Naive thymus-derived CD4-positive, alpha-beta T cell (primary cell): ENCODE results near the gene LPP. TPM values are rescaled to one million over a fixed set of nuclear protein-coding genes. Genes with fewer than 3 reads are reported as not detected.

Source experiments
- ATAC-seq: fragments of 150-1000 bp; cut with Tn5 transposase; 2 replicates; pipeline ENCODE4 v1.10.0; 2021; ENCODE audit warnings: mild to moderate bottlenecking, moderate library complexity
- CTCF ChIA-PET: fragments of 350-600 bp; sonication (Branson Sonifier 250); formaldehyde crosslinking; loops from one replicate; lab custom pipeline; 2021; ENCODE audit warnings: antibody characterized with exemption; lab: Charles Lee
- POLR2A ChIA-PET: fragments of 350-600 bp; sonication (Branson Sonifier 250); formaldehyde crosslinking; loops from one replicate; lab custom pipeline; 2021; ENCODE audit warnings: antibody characterized with exemption, inconsistent platforms; lab: Charles Lee
- DNase-seq, 9 donors: peaks; one replicate each; pipeline versions ENCODE4 v3.0.0 to v3.0.0-alpha.2; 2020 to 2022; ENCODE audit warnings: mixed read lengths in 1 of 9
- H3K27ac ChIP-seq: one replicate; pipeline ENCODE4 v1.7.0; 2013; ENCODE audit warnings: mild to moderate bottlenecking, low read depth, low read length, moderate library complexity
- H3K27me3 ChIP-seq, 2 donors: one replicate each; pipeline ENCODE4 v1.7.0; 2013; ENCODE audit warnings: low read length in 2 of 2, mild to moderate bottlenecking in 2 of 2, moderate library complexity in 2 of 2; ENCODE audit not compliant: control insufficient read depth in 2 of 2, insufficient read depth in 2 of 2
- H3K36me3 ChIP-seq, 3 experiments: 1 replicate in 2 of 3; 2 replicates in 1 of 3; pipeline ENCODE4 v1.7.0; 2013; ENCODE audit warnings: low read length in 3 of 3, mild to moderate bottlenecking in 3 of 3, moderate library complexity in 1 of 3; ENCODE audit not compliant: insufficient read depth in 3 of 3, control insufficient read depth in 2 of 3
- H3K4me1 ChIP-seq, 2 donors: one replicate each; pipeline ENCODE4 v1.7.0; 2013; ENCODE audit warnings: low read length in 2 of 2, mild to moderate bottlenecking in 2 of 2, moderate library complexity in 1 of 2; ENCODE audit not compliant: control insufficient read depth in 2 of 2, insufficient read depth in 2 of 2
- H3K4me3 ChIP-seq: 2 replicates; pipeline ENCODE4 v1.7.0; 2013; ENCODE audit warnings: mild to moderate bottlenecking, low read length
- H3K9me3 ChIP-seq, 3 experiments: 1 replicate in 2 of 3; 2 replicates in 1 of 3; pipeline ENCODE4 v1.7.0; 2013; ENCODE audit warnings: low read length in 3 of 3; ENCODE audit not compliant: control insufficient read depth in 2 of 3
- H3K27ac Mint-ChIP-seq, 9 donors: one replicate each; pipeline ENCODE4 v1.8.0; 2020 to 2022; ENCODE audit warnings: mixed read lengths in 9 of 9, mild to moderate bottlenecking in 8 of 9, moderate library complexity in 5 of 9, inconsistent platforms in 2 of 9
- H3K27me3 Mint-ChIP-seq, 5 donors: one replicate each; pipeline ENCODE4 v1.8.0; 2021 to 2022; ENCODE audit warnings: mixed read lengths in 5 of 5, mild to moderate bottlenecking in 1 of 5
- H3K36me3 Mint-ChIP-seq, 5 donors: one replicate each; pipeline ENCODE4 v1.8.0; 2020 to 2022; ENCODE audit warnings: mixed read lengths in 5 of 5, mild to moderate bottlenecking in 3 of 5, inconsistent platforms in 1 of 5
- H3K4me1 Mint-ChIP-seq, 7 donors: one replicate each; pipeline ENCODE4 v1.8.0; 2020 to 2022; ENCODE audit warnings: mixed read lengths in 7 of 7, mild to moderate bottlenecking in 3 of 7, inconsistent platforms in 1 of 7
- H3K4me3 Mint-ChIP-seq, 10 donors: one replicate each; pipeline ENCODE4 v1.8.0; 2020 to 2022; ENCODE audit warnings: mild to moderate bottlenecking in 10 of 10, mixed read lengths in 10 of 10, moderate library complexity in 6 of 10, inconsistent platforms in 2 of 10
- H3K9me3 Mint-ChIP-seq, 11 donors: one replicate each; pipeline ENCODE4 v1.8.0; 2020 to 2022; ENCODE audit warnings: mixed read lengths in 11 of 11, mild to moderate bottlenecking in 4 of 11, inconsistent platforms in 1 of 11, moderate library complexity in 1 of 11
- intact Hi-C, 2 donors: fragments of 100-400 bp; cut with micrococcal nuclease; formaldehyde crosslinking; loops; one replicate each; pipeline ENCODE4 v1.15.1; 2023
- polyA plus RNA-seq, 2 donors: library from polyadenylated mRNA; unstranded; fragments of 300-500 nt; fragmentation: Illumina TruSeq; gene quantifications; one replicate each; pipeline ENCODE4 v1.2.3, GENCODE V29; 2021
- total RNA-seq, 6 experiments: library from RNA in 5 of 6; stranded (reverse) in 5 of 6; gene quantifications; 1 replicate in 5 of 6; 2 replicates in 1 of 6; pipeline ENCODE4 v1.2.3 and lab custom pipeline; 2021 to 2026

The LPP gene
- total and polyA plus RNA-seq, 7 experiments from 2014 or later = 10.3 to 95.2 (median 19.5) TPM

- Mint-ChIP-seq H3K4me1 (peaks cover 21 to 39% (median 32%) of the 10 kb centered on the region in 7 donors), H3K4me3 (peak overlapping the region in 9 of 10 donors; percentile 8 to 63 (median 43)), H3K27me3 (no peaks in the 10 kb centered on the region), H3K36me3 (peaks cover 0 to 31% (median 0%) of the 10 kb centered on the region in 5 donors), H3K27ac (peak overlapping the region in 8 of 9 donors; percentile 9 to 83 (median 56)), H3K9me3 (peaks cover 0 to 8% (median 0%) of the 10 kb centered on the region in 11 donors)
- H3K9me3 ChIP-seq = no peaks in the 10 kb centered on the region
- H3K27me3 ChIP-seq = no peaks in the 10 kb centered on the region
- no peak overlapping the region for H3K4me3 ChIP-seq
- CTCF ChIA-PET = interaction anchor here (0.6 to 1.9 kb wide), 5 partner anchors 37 to 1176 kb away, joined by 3 to 9 read pairs (median 4); no protein-coding TSS in a partner anchor
- ATAC-seq (peak; percentile 82), DNase-seq (peak in 7 of 9 donors; percentile 13 to 74 (median 68))
- POLR2A ChIA-PET = interaction anchor here (1.5 kb wide), 1 partner anchor 1176 kb away, joined by 6 read pairs; no protein-coding TSS in a partner anchor
- H3K4me1 ChIP-seq = peaks cover 16 to 18% of the 10 kb centered on the region in 2 donors
- H3K27ac ChIP-seq = no peak overlapping the region
- intact Hi-C loops = loop anchor here (1.0 to 10.0 kb wide), 6 partner anchors 30 to 1550 kb away; partner anchors contain the start of gene RTP4 (in 1 of the 2)
- no peaks in the 10 kb centered on the region for H3K36me3 ChIP-seq
Measured at GRCh38 chr3:188916934-188917401, 763.0 kb downstream of the LPP start.

DNA sequence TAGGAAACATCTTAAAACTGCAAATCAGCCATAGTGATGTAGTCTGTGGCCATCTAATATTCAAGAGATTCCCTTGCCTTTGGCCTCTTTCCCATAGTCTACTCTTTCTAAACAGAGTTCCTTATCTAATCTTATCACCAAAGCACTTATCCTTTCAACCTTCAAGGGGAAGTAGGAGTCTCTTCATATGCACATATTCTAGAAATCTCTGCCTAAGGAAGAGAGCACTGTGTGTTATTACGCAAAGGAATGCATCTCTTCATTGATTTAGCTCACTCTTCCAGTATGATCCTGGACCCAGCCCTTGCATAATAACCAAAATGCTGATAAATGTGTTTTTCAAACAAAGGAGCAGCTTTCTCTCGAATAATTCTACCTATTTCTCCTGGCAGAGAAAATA is 764.1 kb downstream of the LPP start:
- CTCF ChIA-PET = interaction anchor here (1.3 kb wide), 1 partner anchor 36 kb away, joined by 4 read pairs; no protein-coding TSS in a partner anchor

DNA sequence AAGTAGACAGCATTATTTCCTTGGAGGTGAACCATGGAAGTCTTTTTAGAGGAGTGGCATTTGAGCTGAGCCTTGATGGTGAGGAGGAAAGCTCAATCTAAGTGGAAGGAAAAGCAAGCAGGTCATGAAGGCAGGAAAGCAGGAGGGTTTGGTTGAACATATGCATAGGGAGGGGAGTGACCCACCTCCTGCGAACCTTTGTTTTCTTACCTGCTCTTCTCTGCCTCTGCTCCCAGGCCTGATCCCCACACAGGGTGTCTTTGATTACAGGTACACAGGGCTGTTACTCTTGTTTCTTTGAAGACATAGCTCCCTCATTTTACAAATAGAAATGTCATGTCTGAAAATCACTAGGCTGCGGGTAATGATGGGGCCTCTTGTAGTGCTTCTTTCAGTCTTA is 769.7 kb downstream of the LPP start:
- no peak overlapping the region for H3K4me3 Mint-ChIP-seq
- peak overlapping the region in 1 of 9 donors; percentile 51 for H3K27ac Mint-ChIP-seq
- Histone ChIP-seq H3K4me1 (no peaks in the 10 kb centered on the region), H3K27ac (no peak overlapping the region), H3K4me3 (no peak overlapping the region), H3K36me3 (no peaks in the 10 kb centered on the region), H3K9me3 (no peaks in the 10 kb centered on the region), H3K27me3 (no peaks in the 10 kb centered on the region)
- peaks cover 0 to 21% (median 0%) of the 10 kb centered on the region in 5 donors for H3K36me3 Mint-ChIP-seq
- H3K4me1 Mint-ChIP-seq = no peaks in the 10 kb centered on the region
- DNase-seq = no peak
- ChIA-PET POLR2A (no interaction called here), CTCF (no interaction called here)
- no peak for ATAC-seq
- H3K9me3 Mint-ChIP-seq = peaks cover 0 to 9% (median 0%) of the 10 kb centered on the region in 11 donors
- peaks cover 0 to 2% (median 0%) of the 10 kb centered on the region in 5 donors for H3K27me3 Mint-ChIP-seq
- intact Hi-C loops = no loop called here

More for the DNA sequence above, 764.1 kb downstream of the LPP start:
- no peak for ATAC-seq
- peaks cover 16 to 18% of the 10 kb centered on the region in 2 donors for H3K4me1 ChIP-seq
- peaks cover 0 to 29% (median 0%) of the 10 kb centered on the region in 5 donors for H3K36me3 Mint-ChIP-seq
- peak overlapping the region in 7 of 9 donors; percentile 3 to 83 (median 70) for H3K27ac Mint-ChIP-seq
- H3K4me3 ChIP-seq = no peak overlapping the region
- DNase-seq = no peak
- no peak overlapping the region for H3K27ac ChIP-seq
- peaks cover 0 to 12% (median 0%) of the 10 kb centered on the region in 11 donors for H3K9me3 Mint-ChIP-seq
- no peaks in the 10 kb centered on the region for H3K36me3 ChIP-seq
- POLR2A ChIA-PET = no interaction called here
- intact Hi-C loops = loop anchor here in 1 of 2 donors (5.0 to 10.0 kb wide), 2 partner anchors 623 to 1551 kb away; partner anchors contain the start of gene RTP4
- H3K4me1 Mint-ChIP-seq = peaks cover 21 to 39% (median 32%) of the 10 kb centered on the region in 7 donors
- no peaks in the 10 kb centered on the region for H3K9me3 ChIP-seq
- H3K4me3 Mint-ChIP-seq = peak overlapping the region in 6 of 10 donors; percentile 8 to 63 (median 43)
- H3K27me3 ChIP-seq = no peaks in the 10 kb centered on the region
- H3K27me3 Mint-ChIP-seq = no peaks in the 10 kb centered on the region

DNA sequence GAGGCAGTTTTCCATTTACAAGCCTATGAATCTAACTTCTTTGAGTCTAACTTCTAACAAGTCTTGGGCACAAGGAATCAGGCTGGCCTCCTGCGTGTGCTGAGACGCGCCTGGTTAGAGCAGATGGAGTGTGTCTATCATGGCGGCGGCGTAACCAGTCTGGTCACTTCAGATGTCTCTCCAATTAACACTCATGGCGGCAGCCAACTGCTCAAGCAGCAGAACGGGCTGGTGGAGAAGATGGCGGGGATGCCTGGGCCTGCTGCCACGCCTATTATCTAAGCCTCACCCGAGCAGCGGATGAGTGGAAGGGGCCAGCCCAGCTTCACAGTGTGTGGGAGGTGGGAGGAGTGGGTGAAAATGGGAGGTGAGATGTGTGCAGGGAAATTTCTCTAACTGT is 771.4 kb downstream of the LPP start:
- no peaks in the 10 kb centered on the region for H3K36me3 ChIP-seq
- intact Hi-C loops = no loop called here
- Mint-ChIP-seq H3K9me3 (peaks cover 0 to 6% (median 0%) of the 10 kb centered on the region in 11 donors), H3K27ac (no peak overlapping the region), H3K4me3 (no peak overlapping the region), H3K4me1 (no peaks in the 10 kb centered on the region), H3K36me3 (peaks cover 0 to 10% (median 0%) of the 10 kb centered on the region in 5 donors), H3K27me3 (peaks cover 0 to 2% (median 0%) of the 10 kb centered on the region in 5 donors)
- no peaks in the 10 kb centered on the region for H3K27me3 ChIP-seq
- POLR2A ChIA-PET = no interaction called here
- no peak for ATAC-seq
- H3K27ac ChIP-seq = no peak overlapping the region
- no peak for DNase-seq
- CTCF ChIA-PET = interaction anchor here (1.6 kb wide), 1 partner anchor 1185 kb away, joined by 3 read pairs; no protein-coding TSS in a partner anchor
- no peak overlapping the region for H3K4me3 ChIP-seq
- H3K9me3 ChIP-seq = no peaks in the 10 kb centered on the region
- no peaks in the 10 kb centered on the region for H3K4me1 ChIP-seq

DNA sequence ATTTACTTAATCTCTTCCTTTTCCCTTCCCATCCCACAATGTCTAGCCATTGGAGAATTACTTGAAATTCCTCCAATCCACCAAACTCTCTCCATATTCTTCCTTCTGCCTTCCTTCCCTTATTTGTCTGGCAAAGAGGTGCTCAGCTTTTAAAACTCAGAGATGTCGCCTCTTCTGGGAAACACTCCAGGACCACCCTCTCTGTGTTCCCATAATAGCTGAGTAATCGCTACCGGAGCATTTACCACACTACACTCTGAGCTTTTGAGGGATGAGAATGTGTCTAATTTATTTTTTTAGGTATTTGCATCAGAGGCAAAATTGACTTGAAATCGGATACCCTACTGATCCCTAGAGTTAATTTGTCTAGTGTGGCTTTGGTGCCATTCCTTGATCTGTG is 772.2 kb downstream of the LPP start:
- Mint-ChIP-seq H3K9me3 (peaks cover 0 to 6% (median 0%) of the 10 kb centered on the region in 11 donors), H3K4me1 (no peaks in the 10 kb centered on the region), H3K27ac (no peak overlapping the region), H3K36me3 (peaks cover 0 to 6% (median 0%) of the 10 kb centered on the region in 5 donors), H3K27me3 (peaks cover 0 to 2% (median 0%) of the 10 kb centered on the region in 5 donors), H3K4me3 (no peak overlapping the region)
- Histone ChIP-seq H3K4me3 (no peak overlapping the region), H3K27ac (no peak overlapping the region), H3K36me3 (no peaks in the 10 kb centered on the region), H3K27me3 (no peaks in the 10 kb centered on the region), H3K9me3 (no peaks in the 10 kb centered on the region), H3K4me1 (no peaks in the 10 kb centered on the region)
- POLR2A ChIA-PET = no interaction called here
- DNase-seq (no peak), ATAC-seq (no peak)
- CTCF ChIA-PET = interaction anchor here (1.6 kb wide), 1 partner anchor 1186 kb away, joined by 3 read pairs; no protein-coding TSS in a partner anchor
- intact Hi-C loops = no loop called here

DNA sequence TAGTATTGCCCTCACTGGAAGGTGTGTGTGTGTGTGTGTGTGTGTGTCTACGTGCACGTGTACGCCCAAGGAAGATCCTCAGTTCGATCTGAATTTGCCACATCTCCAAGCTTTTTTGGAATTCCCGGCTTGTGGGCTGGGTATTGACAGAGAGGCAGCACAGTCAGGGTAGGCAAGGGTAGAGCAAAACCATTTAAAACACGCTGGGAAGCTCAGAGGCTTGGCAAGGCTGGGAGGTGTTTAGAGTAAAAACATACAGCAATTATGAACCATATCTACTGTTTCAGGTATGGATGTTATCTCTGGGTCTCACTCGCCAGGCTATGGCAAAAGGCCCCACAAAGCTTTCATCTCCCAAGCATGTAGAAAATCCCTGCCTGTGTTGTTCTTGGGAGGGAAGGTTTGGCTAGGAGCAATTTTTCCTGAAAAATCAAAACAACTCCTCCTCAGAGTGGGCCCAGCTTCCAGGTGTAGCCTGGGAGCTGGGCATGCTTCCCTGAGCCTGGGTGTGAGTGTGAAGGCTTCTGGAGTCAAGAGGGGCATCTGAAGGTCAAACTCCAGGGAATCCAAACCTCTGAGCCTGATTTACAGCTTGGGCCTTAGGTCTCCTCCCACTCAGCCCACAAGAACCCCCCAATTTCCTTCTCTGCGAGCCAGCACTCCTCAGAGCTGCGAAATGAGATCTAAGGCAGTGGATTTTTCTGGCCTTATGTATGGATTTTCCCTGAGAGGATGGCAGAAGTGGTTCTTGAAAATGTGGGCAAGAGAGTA is 773.0 kb downstream of the LPP start:
- Mint-ChIP-seq H3K27me3 (peaks cover 0 to 2% (median 0%) of the 10 kb centered on the region in 5 donors), H3K36me3 (peaks cover 0 to 3% (median 0%) of the 10 kb centered on the region in 5 donors), H3K27ac (no peak overlapping the region), H3K4me1 (no peaks in the 10 kb centered on the region), H3K9me3 (peaks cover 0 to 3% (median 0%) of the 10 kb centered on the region in 11 donors), H3K4me3 (no peak overlapping the region)
- Histone ChIP-seq H3K4me1 (no peaks in the 10 kb centered on the region), H3K36me3 (no peaks in the 10 kb centered on the region), H3K27ac (no peak overlapping the region), H3K4me3 (no peak overlapping the region), H3K27me3 (no peaks in the 10 kb centered on the region), H3K9me3 (no peaks in the 10 kb centered on the region)
- intact Hi-C loops = no loop called here
- ChIA-PET POLR2A (no interaction called here), CTCF (interaction anchor here (1.0 kb wide), 1 partner anchor 1182 kb away, joined by 3 read pairs; the partner anchor contains the start of gene BCL6)
- ATAC-seq (no peak), DNase-seq (no peak)
